ENCODE data around the gene SFXN3.
"Not testable (repeated sequence)": the region's sequence is repeated elsewhere in the genome, so short reads cannot be mapped to it uniquely, and the experiment has no call there.

The SFXN3 gene

DNA sequence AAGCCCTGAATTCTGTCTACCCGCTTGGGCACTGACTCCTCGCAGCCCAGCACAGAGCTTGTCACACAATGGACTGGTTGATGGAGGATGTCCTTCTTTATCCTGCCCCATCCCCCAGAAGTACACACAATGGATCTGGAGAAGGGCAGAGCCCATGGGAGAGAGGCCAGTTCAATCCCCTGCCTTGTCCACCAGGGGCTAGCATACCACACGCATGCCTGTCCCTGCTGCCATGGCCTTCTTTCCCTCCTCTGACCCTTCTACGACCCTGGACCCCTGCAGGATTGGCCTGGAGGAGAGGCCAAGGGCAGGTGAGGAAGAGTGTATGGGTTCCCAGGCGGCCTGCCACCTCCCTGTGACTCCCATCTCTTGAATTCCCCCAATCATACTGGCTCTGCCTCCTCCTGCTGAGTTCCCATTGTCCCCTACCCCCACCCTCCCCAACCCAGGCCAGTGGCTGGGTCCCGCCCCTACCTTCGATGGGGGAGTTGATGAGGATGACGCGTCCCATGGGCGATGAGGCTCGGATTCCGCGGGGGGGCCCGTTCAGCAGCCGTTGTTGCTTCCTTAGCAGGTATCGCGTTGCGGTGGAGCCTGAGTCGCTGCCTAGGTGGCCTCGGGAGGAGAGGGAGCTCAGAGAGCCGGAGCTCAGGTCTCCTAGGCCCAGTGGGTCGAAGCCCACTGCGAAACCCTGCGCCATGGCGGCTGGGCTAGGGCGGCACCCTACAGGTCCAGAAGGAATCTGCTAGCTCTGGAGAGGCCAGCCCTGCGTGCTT, 1.3 kb upstream of the SFXN3 start:
- Histone ChIP-seq H3K36me3 (ENCODE audit: control insufficient read depth, insufficient read depth, low read length) (no peaks in the 10 kb centered on the region), H3K27me3 (replicated peaks; ENCODE audit: control insufficient read depth, insufficient read depth, low read length) (no peaks in the 10 kb centered on the region; the same call in 1 of the 2 replicates), H3K4me3 (replicated peaks; ENCODE audit: low read depth, low read length) (no peak overlapping the region)
- DNase-seq (ENCODE audit: extremely low read depth, insufficient read length), result no peak
- TF ChIP-seq, protein P1, sequence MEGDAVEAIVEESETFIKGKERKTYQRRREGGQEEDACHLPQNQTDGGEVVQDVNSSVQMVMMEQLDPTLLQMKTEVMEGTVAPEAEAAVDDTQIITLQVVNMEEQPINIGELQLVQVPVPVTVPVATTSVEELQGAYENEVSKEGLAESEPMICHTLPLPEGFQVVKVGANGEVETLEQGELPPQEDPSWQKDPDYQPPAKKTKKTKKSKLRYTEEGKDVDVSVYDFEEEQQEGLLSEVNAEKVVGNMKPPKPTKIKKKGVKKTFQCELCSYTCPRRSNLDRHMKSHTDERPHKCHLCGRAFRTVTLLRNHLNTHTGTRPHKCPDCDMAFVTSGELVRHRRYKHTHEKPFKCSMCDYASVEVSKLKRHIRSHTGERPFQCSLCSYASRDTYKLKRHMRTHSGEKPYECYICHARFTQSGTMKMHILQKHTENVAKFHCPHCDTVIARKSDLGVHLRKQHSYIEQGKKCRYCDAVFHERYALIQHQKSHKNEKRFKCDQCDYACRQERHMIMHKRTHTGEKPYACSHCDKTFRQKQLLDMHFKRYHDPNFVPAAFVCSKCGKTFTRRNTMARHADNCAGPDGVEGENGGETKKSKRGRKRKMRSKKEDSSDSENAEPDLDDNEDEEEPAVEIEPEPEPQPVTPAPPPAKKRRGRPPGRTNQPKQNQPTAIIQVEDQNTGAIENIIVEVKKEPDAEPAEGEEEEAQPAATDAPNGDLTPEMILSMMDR (IDR thresholded peaks at IDR 0.05; ENCODE audit: insufficient read depth, low read length, poor library complexity, severe bottlenecking), result no peak

DNA sequence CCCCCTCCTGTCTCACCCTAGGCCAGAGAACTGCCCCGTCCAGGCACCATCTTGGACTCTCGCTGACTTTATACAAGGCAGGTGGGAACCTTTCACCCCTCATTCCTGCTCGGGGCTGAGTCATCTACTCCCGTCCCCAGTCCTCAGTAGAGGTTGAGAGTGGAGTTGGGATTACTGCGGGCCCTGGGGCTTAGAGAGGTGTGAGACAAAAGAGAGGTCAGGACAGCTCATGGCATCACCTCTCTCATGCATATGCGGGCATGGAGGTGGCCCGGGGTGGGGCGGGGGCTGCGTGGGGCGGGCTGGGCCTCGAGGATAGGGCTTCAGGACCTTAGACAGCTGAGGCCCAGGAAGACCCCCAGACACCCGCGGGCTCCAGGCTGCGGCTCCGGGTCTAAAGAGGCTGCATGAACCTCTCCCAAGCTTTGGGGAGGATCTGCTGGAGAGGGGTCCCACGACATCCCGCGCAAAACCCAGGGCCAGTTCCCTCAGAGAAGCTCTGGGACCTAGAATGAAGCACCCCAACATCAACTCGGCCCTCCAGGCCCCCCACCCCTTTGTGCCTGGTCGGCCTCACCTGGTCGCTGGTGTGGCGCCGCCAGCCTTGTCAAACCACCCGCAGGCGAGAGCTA, 422 bp upstream of the SFXN3 start:
- TF ChIP-seq, protein P1 (IDR thresholded peaks at IDR 0.05; ENCODE audit: insufficient read depth, low read length, poor library complexity, severe bottlenecking), result no peak
- Histone ChIP-seq H3K4me3 (replicated peaks; ENCODE audit: low read depth, low read length) (no peak overlapping the region), H3K27me3 (replicated peaks; ENCODE audit: control insufficient read depth, insufficient read depth, low read length) (no peaks in the 10 kb centered on the region; the same call in 1 of the 2 replicates), H3K36me3 (ENCODE audit: control insufficient read depth, insufficient read depth, low read length) (no peaks in the 10 kb centered on the region)
- DNase-seq (ENCODE audit: extremely low read depth, insufficient read length), result no peak

DNA sequence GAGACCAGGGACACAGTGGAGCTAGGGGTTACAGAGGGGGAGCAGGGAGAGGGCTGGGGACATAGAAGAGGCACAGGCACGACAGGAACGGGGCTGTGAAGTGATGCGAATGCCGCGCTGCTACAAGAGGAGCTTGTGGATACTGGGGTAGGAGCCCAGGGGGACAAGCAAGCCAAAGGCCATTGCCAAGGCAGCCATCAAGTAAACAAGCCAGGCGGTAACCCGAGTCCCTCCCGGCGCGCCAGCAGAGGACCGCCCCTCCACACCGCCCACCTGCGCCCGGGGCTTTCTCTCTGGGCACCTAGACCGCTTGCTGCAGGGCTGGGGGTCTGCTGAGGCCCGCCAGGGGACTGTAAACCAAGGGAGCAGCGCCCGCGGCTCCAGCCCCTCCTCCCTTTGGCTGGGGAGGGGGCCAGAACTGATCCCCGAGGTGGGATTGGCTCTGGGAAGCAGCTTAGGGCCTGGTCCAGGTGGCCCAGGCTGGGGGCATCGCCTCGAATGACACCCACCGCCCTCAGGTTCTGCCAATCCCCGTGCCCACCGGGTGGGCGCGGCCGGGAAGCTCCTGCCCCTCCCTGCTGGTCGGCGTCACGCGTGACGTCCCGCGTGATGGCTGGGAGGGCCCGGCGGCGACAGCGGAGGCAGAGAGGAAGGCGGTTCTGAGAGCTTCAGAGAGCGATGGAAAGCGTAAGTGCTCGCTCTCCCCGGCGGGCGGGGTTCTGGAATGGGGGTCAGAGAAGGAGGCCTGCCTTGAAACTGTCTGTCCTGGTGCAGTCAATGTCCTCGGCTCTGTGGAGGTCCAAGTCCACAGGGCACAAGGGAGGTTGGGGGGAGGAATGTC, 982 bp downstream of the SFXN3 start:
- peak; percentile 55 for DNase-seq (ENCODE audit: extremely low read depth, insufficient read length)
- H3K4me3 ChIP-seq (replicated peaks; ENCODE audit: low read depth, low read length), result peak overlapping the region; percentile 51
- TF ChIP-seq, protein P1 (IDR thresholded peaks at IDR 0.05; ENCODE audit: insufficient read depth, low read length, poor library complexity, severe bottlenecking), result no peak
- no peaks in the 10 kb centered on the region; the same call in 1 of the 2 replicates for H3K27me3 ChIP-seq (replicated peaks; ENCODE audit: control insufficient read depth, insufficient read depth, low read length)
- no peaks in the 10 kb centered on the region for H3K36me3 ChIP-seq (ENCODE audit: control insufficient read depth, insufficient read depth, low read length)

DNA sequence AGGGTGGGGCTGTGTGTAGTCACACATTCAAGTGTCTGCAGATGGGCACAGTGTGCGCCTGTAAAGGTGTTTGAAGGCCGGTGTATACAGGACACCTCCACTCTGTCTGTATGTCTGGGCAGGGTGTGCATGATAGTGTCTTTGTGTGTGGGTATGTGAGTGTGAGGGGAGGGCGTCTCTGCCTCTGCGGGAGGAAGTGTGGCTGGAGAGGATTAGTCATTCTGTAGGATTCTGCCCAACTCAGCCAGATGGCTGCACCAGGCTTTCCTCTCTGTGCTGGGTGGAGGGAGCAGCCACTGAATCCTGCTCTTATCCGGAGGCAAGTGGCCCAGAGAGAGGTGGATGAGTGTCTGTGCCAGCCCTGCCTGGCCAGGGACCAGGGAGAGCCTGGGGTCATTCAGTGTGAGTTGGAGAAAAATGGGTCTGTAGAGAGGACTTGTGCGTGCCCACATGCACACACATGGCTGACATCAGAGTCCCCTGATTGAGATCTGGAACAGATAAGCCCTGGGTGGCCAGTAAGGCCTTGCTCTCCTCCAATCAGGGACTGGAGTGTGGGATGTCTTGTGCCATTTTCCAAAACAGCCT, 1.7 kb downstream of the SFXN3 start:
- Histone ChIP-seq H3K4me3 (replicated peaks; ENCODE audit: low read depth, low read length) (peak overlapping the region; percentile 51), H3K36me3 (ENCODE audit: control insufficient read depth, insufficient read depth, low read length) (no peaks in the 10 kb centered on the region), H3K27me3 (replicated peaks; ENCODE audit: control insufficient read depth, insufficient read depth, low read length) (no peaks in the 10 kb centered on the region; the same call in 1 of the 2 replicates)
- TF ChIP-seq, protein P1 (IDR thresholded peaks at IDR 0.05; ENCODE audit: insufficient read depth, low read length, poor library complexity, severe bottlenecking), result no peak
- DNase-seq (ENCODE audit: extremely low read depth, insufficient read length), result no peak

DNA sequence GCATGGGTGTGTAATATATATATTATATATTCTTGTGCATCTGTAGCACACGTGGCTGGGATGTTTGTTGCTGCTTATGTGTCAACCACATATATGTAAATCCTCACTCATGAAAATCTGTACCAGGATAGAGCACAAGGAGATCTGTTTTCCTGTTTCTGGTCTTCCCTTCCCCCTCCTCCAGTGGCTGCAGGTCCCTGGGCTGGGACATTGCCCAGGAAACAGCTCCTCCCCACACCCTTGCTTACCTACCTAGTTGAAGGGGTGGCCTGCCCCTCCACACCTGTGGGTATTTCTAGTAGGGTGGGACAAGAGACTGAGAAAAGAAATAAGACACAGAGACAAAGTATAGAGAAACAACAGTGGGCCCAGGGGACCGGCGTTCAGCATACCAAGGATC, 2.2 kb downstream of the SFXN3 start:
- DNase-seq (ENCODE audit: extremely low read depth, insufficient read length), result no peak
- no peak overlapping the region for H3K4me3 ChIP-seq (replicated peaks; ENCODE audit: low read depth, low read length)
- H3K27me3 ChIP-seq (replicated peaks; ENCODE audit: control insufficient read depth, insufficient read depth, low read length), result no peaks in the 10 kb centered on the region; the same call in 1 of the 2 replicates

DNA sequence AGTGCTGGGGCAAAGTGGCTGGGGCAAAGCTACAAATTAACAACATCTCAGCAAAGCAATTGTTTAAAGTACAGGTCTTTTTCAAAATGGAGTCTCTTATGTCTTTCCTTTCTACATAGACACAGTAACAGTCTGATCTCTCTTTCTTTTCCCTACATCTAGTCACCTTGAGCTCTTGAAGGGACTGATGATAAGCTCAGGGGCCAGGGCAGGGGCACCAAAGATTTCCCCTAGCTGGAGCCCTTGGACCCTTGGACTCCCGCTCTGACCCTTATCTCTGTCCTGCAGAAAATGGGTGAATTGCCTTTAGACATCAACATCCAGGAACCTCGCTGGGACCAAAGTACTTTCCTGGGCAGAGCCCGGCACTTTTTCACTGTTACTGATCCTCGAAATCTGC, 3.4 kb downstream of the SFXN3 start:
- not testable (repeated sequence) for H3K4me3 ChIP-seq (replicated peaks; ENCODE audit: low read depth, low read length); H3K36me3 ChIP-seq (ENCODE audit: control insufficient read depth, insufficient read depth, low read length); DNase-seq (ENCODE audit: extremely low read depth, insufficient read length); H3K27me3 ChIP-seq (replicated peaks; ENCODE audit: control insufficient read depth, insufficient read depth, low read length)

More for the DNA sequence above, 2.2 kb downstream of the SFXN3 start:
- H3K36me3 ChIP-seq (ENCODE audit: control insufficient read depth, insufficient read depth, low read length), result no peaks in the 10 kb centered on the region
- TF ChIP-seq, protein P1 (IDR thresholded peaks at IDR 0.05; ENCODE audit: insufficient read depth, low read length, poor library complexity, severe bottlenecking), result no peak

All from GM06990 (cell line).